GM18861 (cell line): ENCODE data around the gene RFPL4AL1.
"Not testable (repeated sequence)": the region's sequence is repeated elsewhere in the genome, so short reads cannot be mapped to it uniquely, and the experiment has no call there.

ENCODE experiments used
- ATAC-seq: cut with Tn5 transposase; IDR thresholded peaks from one replicate; pipeline ENCODE4 v1.9.1; 2021; ENCODE audit not compliant: unreplicated experiment

RFPL4AL1 gene

DNA sequence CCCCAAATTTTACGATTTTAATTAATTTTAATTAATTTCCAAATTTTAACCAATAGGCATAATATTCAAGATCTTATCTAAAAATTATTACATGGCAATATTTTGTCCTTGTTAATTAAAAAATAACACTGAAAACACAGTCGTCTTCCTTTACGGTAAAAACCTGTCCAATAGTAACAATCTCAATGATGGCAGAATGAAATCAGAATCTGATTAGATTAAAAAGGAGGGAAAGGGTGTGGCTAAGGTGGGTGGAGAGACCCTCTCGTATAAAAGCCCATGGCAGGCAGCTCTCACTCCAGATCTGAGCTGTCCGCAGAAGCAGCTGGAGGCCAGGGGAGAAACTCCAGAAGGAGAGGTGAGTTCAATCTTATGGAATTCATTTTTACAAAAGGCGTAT, at the start of gene RFPL4AL1:
Gene RFPL4AL1, plus strand, starts transcription at position 301 of the 400 bp plus-strand sequence. CDS start 2,687 bp downstream, outside the sequence.
- ATAC-seq = not testable (repeated sequence)

GRCh38 chr19:55720214-55720746, 48.6 kb upstream of the RFPL4AL1 start:
- no peak for ATAC-seq

DNA sequence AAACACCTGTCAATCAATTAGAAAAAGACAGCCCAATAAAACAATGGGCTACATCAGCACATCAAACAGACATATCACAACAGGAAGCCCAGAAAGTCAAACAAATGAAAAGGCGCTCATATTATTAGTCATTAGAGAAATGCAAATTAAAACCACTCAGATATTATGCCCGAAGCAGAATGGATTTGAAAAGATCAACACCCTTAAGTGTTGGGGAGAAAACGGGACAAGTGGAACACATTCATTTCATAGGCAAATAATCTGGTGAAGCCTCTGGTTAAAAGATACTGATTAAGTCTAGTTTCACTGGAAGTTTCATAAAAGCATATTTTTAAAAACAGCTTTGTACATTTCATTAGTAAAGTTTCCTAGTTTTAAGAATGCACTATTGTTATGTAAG, 48.1 kb upstream of the RFPL4AL1 start:
- ATAC-seq = no peak

GRCh38 chr19:55723491-55723890, 45.4 kb upstream of the RFPL4AL1 start:
- no peak for ATAC-seq

- not testable (repeated sequence) for ATAC-seq
Observed at GRCh38 chr19:55730378-55730777, 38.5 kb upstream of the RFPL4AL1 start.

- no peak for ATAC-seq
Observed at GRCh38 chr19:55738302-55738701, 30.6 kb upstream of the RFPL4AL1 start, which contains the start of gene NLRP9. TSS of gene NLRP9 (minus strand) at chr19:55738402. CDS start at chr19:55738374, 28 bp downstream.

DNA sequence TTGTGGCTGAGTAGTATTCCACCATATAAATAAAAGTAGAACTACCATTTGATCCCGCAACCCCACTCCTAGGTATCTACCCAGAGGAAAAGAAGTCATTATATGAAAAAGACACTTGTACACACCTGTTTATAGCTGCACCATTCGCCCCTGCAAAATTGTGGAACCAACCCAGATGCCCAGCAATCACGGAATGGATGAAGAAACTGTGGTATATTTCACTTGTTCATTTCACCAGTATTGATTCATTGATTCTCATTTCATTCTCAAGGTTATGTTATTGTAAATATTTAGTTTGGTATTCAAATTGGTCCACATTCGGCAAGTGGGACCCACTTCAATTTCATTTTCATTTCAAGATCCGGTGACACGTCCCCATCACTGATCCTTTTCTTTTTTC, 18.2 kb upstream of the RFPL4AL1 start:
- ATAC-seq = no peak

- ATAC-seq = no peak
Observed at GRCh38 chr19:55753401-55753800, 15.5 kb upstream of the RFPL4AL1 start.

- ATAC-seq = not testable (repeated sequence)
Observed at GRCh38 chr19:55756808-55757207, 12.1 kb upstream of the RFPL4AL1 start.

- ATAC-seq = not testable (repeated sequence)
Observed at GRCh38 chr19:55758797-55759196, 10.1 kb upstream of the RFPL4AL1 start, which contains the start of gene RFPL4A. TSS of gene RFPL4A (plus strand) at chr19:55759097. CDS start at chr19:55761801, 2,704 bp downstream.

GRCh38 chr19:55766466-55766865, 2.5 kb upstream of the RFPL4AL1 start:
- no peak for ATAC-seq

GRCh38 chr19:55769632-55770031, 714 bp downstream of the RFPL4AL1 start:
- ATAC-seq = not testable (repeated sequence)

DNA sequence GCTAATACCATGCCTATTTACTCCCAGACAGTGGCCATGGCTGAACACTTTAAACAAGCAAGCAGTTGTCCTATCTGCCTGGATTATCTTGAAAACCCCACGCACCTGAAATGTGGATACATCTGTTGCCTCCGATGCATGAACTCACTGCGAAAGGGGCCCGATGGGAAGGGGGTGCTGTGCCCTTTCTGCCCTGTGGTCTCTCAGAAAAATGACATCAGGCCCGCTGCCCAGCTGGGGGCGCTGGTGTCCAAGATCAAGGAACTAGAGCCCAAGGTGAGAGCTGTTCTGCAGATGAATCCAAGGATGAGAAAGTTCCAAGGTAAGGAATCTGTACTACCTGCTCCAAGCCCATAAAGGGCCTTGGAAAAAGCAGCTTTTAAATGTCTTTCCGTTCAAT, 8.6 kb downstream of the RFPL4AL1 start:
- ATAC-seq = no peak

- no peak for ATAC-seq
Observed at GRCh38 chr19:55778331-55778730, 9.4 kb downstream of the RFPL4AL1 start.

DNA sequence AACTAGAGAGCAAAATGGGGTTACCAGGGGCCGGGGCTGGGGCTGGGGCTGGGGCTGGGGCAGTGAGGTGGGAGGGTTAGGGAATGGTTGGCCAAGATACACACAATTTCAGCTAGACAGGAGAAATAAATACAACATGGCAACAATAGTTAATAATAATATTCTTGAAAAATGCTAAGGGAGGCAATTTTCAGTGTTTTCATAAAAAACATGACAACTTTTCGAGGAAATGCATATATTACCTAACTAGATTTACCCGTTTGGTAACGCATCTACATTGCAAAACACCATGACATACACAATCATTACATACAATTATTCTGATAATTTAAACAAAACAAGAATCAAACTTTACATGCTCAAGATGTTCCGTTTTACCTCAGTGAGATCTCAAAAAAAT, 12.2 kb downstream of the RFPL4AL1 start:
- no peak for ATAC-seq

- ATAC-seq = no peak
Observed at GRCh38 chr19:55795021-55795420, 26.1 kb downstream of the RFPL4AL1 start.

DNA sequence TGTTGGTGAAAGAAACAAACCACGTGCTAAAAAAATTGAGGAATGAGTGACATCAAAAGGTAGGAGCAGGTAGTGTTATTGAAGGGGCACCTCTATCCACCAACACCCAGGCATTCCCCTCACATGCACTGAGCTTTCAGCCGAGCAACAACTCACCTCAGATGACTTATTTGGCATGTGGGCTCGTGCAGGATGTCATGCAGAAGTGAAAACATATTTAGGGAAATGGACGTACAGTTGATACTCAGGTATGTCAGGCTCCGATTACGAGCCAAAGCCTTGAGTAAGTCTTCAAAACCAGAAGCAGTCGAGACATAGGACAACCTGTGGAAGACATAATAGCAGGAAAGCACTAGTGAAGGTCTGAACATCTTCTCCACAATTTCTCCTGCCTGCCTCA, 32.5 kb downstream of the RFPL4AL1 start:
- no peak for ATAC-seq

GRCh38 chr19:55802281-55802680, 33.4 kb downstream of the RFPL4AL1 start:
- ATAC-seq = no peak

DNA sequence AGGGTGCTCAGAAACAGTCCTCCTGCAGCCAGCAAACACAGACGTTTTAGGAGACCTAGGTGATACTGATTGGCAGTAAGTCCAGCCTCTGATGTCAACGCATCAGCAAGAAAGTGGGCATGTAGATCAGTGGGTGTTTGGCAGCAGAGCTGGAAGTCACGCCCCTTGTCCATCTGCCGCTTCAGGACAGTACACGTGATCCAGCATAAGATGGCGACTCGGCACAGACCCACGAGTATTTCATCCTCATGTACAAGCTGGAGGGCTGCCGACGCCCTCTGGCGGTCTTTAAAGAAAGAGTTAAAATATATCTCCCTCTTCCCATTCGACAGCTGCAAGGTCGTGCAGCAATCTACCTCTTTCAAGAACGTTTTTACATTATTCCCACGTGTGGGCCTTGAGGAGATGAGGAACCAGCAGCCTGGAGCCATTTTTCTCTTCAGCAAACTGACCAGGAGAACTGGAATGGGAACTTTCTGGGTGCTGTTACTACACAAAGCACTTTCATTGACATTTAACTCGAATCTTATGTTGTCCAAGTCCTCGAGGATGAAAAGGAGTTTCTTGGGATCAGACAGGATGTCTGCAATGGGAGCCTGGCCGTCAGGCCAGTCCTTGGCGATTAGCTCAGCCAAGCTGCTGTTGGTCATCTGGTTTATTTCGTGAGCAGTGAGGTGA, 40.6 kb downstream of the RFPL4AL1 start:
- peak; percentile 45 for ATAC-seq

DNA sequence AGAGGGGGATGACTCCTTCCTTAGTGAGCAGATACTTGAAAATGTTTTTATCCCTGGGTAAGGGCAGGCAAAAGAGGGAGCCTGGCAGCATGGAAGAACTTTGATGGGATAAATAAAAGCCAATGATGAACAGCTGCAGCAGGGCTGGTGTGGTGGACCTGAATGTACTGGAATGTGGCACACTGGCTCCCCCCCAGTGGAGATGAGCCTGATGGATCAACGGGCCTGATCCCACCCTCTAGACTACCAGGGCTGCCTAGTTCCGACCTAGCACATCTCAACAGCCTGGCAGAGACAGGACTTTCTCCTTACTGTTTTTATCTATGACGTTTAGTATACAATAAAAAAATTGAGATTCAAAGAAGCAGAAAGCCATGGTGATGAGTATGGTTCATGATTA, 42.4 kb downstream of the RFPL4AL1 start:
- no peak for ATAC-seq

- ATAC-seq = no peak
Observed at GRCh38 chr19:55812449-55812848, 43.5 kb downstream of the RFPL4AL1 start.

DNA sequence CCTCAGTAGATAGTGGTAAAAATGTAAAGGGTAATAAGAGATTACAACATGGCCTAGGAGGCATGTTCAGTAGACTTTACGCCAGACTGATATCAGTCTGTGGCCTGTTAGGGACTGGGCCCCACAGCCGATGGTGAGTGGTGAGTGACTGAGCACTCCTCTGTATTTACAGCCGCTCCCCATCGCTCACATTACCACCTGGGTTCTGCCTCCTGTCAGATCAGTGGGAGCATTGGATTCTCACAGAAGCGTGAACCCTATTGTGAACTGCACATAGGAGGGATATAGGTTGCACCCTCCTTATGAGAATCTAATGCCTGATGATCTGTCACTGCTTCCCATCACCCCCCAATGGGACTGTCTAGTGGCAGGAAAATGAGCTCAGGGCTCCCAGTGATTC, 45.0 kb downstream of the RFPL4AL1 start:
- ATAC-seq = no peak

DNA sequence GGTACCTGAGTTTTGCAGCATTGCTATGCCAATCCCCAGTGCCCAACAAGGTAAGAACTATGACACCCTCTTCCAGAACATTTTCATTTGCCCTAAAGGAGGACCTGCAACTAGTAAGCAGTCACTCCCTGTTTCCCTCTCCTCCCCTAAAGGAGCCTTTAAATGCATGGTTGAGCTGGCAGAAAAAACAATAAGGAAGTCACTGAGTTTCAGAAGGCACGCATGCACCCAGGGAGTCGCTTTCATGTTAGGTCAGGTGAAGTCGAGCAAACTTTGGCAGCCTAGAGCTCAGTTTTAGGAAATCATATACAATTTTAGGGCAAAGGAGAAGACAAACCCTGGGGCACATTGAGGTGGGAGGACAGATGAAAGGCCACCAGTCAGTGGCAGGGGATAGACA, 51.1 kb downstream of the RFPL4AL1 start:
- no peak for ATAC-seq
